ENCODE data around the gene RNF112. TPM values are rescaled to one million over a fixed set of nuclear protein-coding genes. Genes with fewer than 3 reads are reported as not detected.

Gene RNF112
- total RNA-seq, 1 experiment from 2014 or later: 4.9 TPM

DNA sequence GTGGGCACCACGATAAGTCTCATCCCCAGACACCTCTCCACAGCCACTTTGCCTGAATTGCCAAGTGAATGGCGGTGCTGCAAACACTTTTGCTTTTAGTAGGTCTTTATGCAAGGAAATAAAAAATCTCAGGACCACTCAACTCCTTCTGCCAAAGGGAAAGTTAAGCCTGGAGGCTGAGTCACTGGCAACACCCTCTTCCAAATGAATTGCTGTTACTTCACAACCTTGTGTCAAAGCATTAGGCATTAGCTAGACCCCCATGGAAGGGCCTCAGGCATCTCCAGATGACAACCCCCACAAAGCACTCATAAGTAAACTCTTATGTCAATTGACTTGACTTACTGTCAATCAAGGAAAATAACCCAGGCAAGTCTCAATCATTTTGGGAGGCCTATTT lies 43.0 kb downstream of the RNF112 start:
- H3K4me1 Mint-ChIP-seq: peaks cover 51% of the 10 kb centered on the region
- CTCF ChIA-PET: interaction anchor here (1.4 to 1.8 kb wide), 2 partner anchors 76 to 91 kb away, joined by 6 to 8 read pairs; partner anchors contain the start of genes B9D1 and MAPK7
- ATAC-seq: no peak
- H3K4me3 Mint-ChIP-seq: no peak overlapping the region
- H3K9me3 Mint-ChIP-seq: peaks cover 9% of the 10 kb centered on the region; the same call in 1 of the 2 replicates
- POLR2A ChIA-PET: no interaction called here
- H3K27me3 Mint-ChIP-seq (ENCODE audit: low read depth): no peaks in the 10 kb centered on the region; the same call in 1 of the 2 replicates
- no peak for TF ChIP-seq ATF2 (CRISPR knock-in tag; IDR thresholded peaks at IDR 0.05; ENCODE audit: borderline replicate concordance, low read depth)
- H3K36me3 Mint-ChIP-seq: peaks cover 2% of the 10 kb centered on the region; the same call in 1 of the 2 replicates
- DNase-seq (ENCODE audit: low spot score): no peak
- no peak overlapping the region for H3K27ac Mint-ChIP-seq

DNA sequence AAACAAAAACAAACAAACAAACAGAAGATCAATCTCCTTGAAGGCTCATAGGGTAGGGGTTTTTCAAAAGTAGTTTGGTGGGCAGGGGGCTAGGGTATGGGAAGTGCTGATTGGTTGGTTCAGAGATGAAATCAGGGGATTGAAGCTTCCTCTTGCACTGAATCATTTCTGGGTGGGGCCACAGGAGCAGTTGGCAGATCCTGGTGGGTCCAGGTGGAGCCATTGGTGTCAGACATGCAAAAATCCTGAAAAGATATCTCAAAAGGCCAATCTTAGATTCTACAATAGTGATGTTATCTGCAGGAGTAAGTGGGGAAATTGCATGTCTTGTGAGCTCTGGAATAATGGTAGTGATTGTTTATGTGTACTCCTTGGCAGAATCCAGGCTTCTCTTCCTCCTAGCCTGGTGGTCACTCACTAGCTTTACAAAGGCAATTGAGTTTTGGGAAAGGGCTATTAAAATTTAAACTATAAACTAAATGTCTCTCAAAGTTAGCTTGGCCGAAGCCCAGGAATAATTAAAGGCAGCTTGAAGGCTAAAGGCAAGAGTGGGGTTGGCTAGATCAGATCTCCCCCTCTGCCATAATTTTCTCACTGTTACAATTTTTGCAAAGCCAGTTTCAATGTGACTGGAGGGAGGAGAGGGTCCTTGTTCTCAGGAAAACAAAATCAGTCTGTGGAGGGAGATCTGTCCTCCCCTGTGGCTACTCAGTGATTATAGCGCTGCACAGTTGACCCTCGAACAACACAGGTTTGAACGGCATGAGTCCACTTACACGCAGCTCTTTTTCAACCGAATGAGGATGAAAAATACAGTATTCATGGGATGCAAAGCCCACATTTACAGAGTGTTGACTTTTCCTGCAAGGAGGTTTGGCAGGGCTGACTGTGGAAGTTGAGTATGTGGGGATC lies 45.2 kb downstream of the RNF112 start:
- ChIA-PET POLR2A (interaction anchor here (0.6 to 1.2 kb wide), 2 partner anchors 26 to 78 kb away, joined by 4 to 5 read pairs; partner anchors contain the start of gene MAPK7), CTCF (interaction anchor here (0.9 to 4.0 kb wide), 6 partner anchors 9 to 92 kb away, joined by 3 to 42 read pairs (median 10); partner anchors contain the start of gene B9D1)
- TF ChIP-seq ZBTB21 (CRISPR knock-in tag; IDR thresholded peaks at IDR 0.05; ENCODE audit: borderline replicate concordance): no peak
- no peak for TF ChIP-seq SP1 (CRISPR knock-in tag; conservative IDR thresholded peaks at IDR 0.05)
- TF ChIP-seq AFF4 (CRISPR knock-in tag; IDR thresholded peaks at IDR 0.05; ENCODE audit: borderline replicate concordance): no peak
- no peak for TF ChIP-seq CREB1 (CRISPR knock-in tag; IDR thresholded peaks at IDR 0.05)
- TF ChIP-seq, protein P1, sequence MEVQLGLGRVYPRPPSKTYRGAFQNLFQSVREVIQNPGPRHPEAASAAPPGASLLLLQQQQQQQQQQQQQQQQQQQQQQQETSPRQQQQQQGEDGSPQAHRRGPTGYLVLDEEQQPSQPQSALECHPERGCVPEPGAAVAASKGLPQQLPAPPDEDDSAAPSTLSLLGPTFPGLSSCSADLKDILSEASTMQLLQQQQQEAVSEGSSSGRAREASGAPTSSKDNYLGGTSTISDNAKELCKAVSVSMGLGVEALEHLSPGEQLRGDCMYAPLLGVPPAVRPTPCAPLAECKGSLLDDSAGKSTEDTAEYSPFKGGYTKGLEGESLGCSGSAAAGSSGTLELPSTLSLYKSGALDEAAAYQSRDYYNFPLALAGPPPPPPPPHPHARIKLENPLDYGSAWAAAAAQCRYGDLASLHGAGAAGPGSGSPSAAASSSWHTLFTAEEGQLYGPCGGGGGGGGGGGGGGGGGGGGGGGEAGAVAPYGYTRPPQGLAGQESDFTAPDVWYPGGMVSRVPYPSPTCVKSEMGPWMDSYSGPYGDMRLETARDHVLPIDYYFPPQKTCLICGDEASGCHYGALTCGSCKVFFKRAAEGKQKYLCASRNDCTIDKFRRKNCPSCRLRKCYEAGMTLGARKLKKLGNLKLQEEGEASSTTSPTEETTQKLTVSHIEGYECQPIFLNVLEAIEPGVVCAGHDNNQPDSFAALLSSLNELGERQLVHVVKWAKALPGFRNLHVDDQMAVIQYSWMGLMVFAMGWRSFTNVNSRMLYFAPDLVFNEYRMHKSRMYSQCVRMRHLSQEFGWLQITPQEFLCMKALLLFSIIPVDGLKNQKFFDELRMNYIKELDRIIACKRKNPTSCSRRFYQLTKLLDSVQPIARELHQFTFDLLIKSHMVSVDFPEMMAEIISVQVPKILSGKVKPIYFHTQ (CRISPR knock-in tag; IDR thresholded peaks at IDR 0.05): no peak
- peak; percentile 22; the same call in 1 of the 2 replicates for TF ChIP-seq ZNF317 (CRISPR knock-in tag; IDR thresholded peaks at IDR 0.05; ENCODE audit: borderline replicate concordance, low read depth)
- TF ChIP-seq, protein P2, sequence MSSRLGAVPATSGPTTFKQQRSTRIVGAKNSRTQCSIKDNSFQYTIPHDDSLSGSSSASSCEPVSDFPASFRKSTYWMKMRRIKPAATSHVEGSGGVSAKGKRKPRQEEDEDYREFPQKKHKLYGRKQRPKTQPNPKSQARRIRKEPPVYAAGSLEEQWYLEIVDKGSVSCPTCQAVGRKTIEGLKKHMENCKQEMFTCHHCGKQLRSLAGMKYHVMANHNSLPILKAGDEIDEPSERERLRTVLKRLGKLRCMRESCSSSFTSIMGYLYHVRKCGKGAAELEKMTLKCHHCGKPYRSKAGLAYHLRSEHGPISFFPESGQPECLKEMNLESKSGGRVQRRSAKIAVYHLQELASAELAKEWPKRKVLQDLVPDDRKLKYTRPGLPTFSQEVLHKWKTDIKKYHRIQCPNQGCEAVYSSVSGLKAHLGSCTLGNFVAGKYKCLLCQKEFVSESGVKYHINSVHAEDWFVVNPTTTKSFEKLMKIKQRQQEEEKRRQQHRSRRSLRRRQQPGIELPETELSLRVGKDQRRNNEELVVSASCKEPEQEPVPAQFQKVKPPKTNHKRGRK (CRISPR knock-in tag; IDR thresholded peaks at IDR 0.05; ENCODE audit: borderline replicate concordance): no peak
- Mint-ChIP-seq H3K27me3 (ENCODE audit: low read depth) (no peaks in the 10 kb centered on the region; the same call in 1 of the 2 replicates), H3K36me3 (no peaks in the 10 kb centered on the region), H3K4me3 (peak overlapping the region; percentile 4), H3K27ac (peak overlapping the region; percentile 99), H3K9me3 (no peaks in the 10 kb centered on the region), H3K4me1 (peaks cover 72% of the 10 kb centered on the region)
- ATAC-seq (no peak), DNase-seq (ENCODE audit: low spot score) (no peak)
